ENCODE results near the gene SLC66A3.

DNA sequence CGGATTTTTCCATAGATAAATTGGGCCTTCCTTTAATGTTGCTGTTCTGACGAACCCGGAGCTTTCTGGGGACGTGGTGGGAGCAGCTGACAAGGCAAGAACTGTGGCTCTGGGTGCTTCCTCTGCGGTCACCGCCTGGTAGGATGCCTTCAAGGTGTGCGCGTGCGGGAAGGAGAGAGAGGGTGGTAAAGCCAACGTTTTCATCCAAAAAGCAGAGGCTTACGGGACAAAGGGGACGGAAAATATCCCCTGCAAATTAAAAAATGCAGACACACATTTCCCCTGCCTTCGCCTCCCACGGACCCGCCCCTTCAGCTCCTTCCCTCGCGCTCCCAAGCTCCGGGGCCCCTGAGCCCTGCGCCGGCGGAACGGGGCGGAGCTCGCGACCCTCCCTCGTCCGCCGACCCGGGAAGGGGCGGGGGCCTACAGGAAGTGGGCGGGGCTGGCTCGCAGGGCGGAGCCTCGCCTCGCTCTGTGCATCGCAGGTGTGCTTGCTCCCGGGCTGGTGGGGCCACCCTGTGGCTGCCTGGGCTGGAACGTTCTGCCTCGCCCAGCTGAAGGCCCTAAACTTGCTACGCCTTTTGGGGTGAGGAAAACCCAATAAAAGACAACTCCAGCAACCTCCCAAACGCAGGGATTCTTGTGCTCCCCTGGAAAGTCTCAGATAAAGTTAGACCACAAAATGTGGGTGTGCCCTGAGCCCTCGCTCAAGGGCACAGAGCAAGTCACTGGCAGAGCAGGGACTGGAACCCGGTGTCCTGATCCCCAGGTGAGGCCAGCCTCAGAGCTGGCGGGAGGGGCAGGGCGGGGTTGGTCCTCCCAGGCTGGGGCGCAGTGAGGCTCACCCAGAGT, 25.4 kb upstream of the SLC66A3 start:
- TF ChIP-seq, protein P1, sequence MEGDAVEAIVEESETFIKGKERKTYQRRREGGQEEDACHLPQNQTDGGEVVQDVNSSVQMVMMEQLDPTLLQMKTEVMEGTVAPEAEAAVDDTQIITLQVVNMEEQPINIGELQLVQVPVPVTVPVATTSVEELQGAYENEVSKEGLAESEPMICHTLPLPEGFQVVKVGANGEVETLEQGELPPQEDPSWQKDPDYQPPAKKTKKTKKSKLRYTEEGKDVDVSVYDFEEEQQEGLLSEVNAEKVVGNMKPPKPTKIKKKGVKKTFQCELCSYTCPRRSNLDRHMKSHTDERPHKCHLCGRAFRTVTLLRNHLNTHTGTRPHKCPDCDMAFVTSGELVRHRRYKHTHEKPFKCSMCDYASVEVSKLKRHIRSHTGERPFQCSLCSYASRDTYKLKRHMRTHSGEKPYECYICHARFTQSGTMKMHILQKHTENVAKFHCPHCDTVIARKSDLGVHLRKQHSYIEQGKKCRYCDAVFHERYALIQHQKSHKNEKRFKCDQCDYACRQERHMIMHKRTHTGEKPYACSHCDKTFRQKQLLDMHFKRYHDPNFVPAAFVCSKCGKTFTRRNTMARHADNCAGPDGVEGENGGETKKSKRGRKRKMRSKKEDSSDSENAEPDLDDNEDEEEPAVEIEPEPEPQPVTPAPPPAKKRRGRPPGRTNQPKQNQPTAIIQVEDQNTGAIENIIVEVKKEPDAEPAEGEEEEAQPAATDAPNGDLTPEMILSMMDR (IDR thresholded peaks at IDR 0.05): peak in 1 of 3 experiments; percentile 3
- TF ChIP-seq POLR2A (IDR thresholded peaks at IDR 0.05): no peak
